GM23338 (cell line): ENCODE results near the gene NSD1. TPM values are rescaled to one million over a fixed set of nuclear protein-coding genes. Genes with fewer than 3 reads are reported as not detected.
A peak's percentile ranks its signal among the peaks of the same experiment; 100 is the strongest.

Experiments used
- ATAC-seq: fragments of 200-7000 bp; cut with Tn5 transposase; 3 replicates; pipeline ENCODE4 v1.9.1; 2020
- DNase-seq: peaks from one replicate; pipeline ENCODE4 v3.0.0-alpha.2; 2015; ENCODE audit warnings: low spot score
- H2AFZ ChIP-seq: fragments of 200-600 bp; sonication (generic); 2 replicates; pipeline ENCODE4 v1.8.0; 2016; ENCODE audit warnings: antibody characterized with exemption, mild to moderate bottlenecking, moderate library complexity
- H3F3A ChIP-seq: fragments of 200-600 bp; sonication (generic); replicated peaks from 2 replicates; pipeline ENCODE4 v1.8.0; 2017; ENCODE audit warnings: antibody characterized with exemption, mixed run types, low read depth
- H3K27ac ChIP-seq: fragments of 200-600 bp; sonication (generic); 2 replicates; pipeline ENCODE4 v1.6.1; 2016; ENCODE audit warnings: low read depth
- H3K27me3 ChIP-seq: fragments of 200-600 bp; sonication (generic); 2 replicates; pipeline ENCODE4 v1.8.0; 2016; ENCODE audit warnings: mild to moderate bottlenecking, mixed run types, moderate library complexity; ENCODE audit not compliant: insufficient read depth
- H3K36me3 ChIP-seq: fragments of 200-600 bp; sonication (generic); 2 replicates; pipeline ENCODE4 v1.8.0; 2016; ENCODE audit warnings: mild to moderate bottlenecking; ENCODE audit not compliant: insufficient read depth
- H3K4me1 ChIP-seq: fragments of 200-600 bp; sonication (generic); 2 replicates; pipeline ENCODE4 v1.8.0; 2016; ENCODE audit warnings: mild to moderate bottlenecking, moderate library complexity; ENCODE audit not compliant: insufficient read depth
- H3K4me2 ChIP-seq: fragments of 200-600 bp; sonication (generic); 2 replicates; pipeline ENCODE4 v1.7.1; 2017; ENCODE audit warnings: mixed run types
- H3K4me3 ChIP-seq: fragments of 200-600 bp; sonication (generic); 2 replicates; pipeline ENCODE4 v1.6.1; 2016; ENCODE audit warnings: mixed run types
- H3K79me2 ChIP-seq: fragments of 200-600 bp; sonication (generic); replicated peaks from 2 replicates; pipeline ENCODE4 v1.8.0; 2017; ENCODE audit warnings: mild to moderate bottlenecking; ENCODE audit not compliant: insufficient read depth
- H3K9me2 ChIP-seq: fragments of 200-600 bp; sonication (generic); 2 replicates; pipeline ENCODE4 v1.8.0; 2017; ENCODE audit not compliant: insufficient read depth
- H4K20me1 ChIP-seq: fragments of 200-600 bp; sonication (generic); replicated peaks from 2 replicates; pipeline ENCODE4 v1.8.0; 2017; ENCODE audit warnings: mild to moderate bottlenecking; ENCODE audit not compliant: insufficient read depth
- H3K27ac Mint-ChIP-seq: 2 replicates; pipeline ENCODE4 v1.8.0; 2020; ENCODE audit warnings: inconsistent platforms, mild to moderate bottlenecking, moderate library complexity, mixed read lengths
- H3K27me3 Mint-ChIP-seq: 3 replicates; pipeline ENCODE4 v1.8.0; 2022; ENCODE audit warnings: low read depth, mild to moderate bottlenecking, moderate library complexity, mixed read lengths, inconsistent platforms; ENCODE audit not compliant: insufficient read depth, poor library complexity
- H3K36me3 Mint-ChIP-seq: 3 replicates; pipeline ENCODE4 v1.8.0; 2021; ENCODE audit warnings: low read depth, mild to moderate bottlenecking, inconsistent platforms, moderate library complexity, mixed read lengths
- H3K4me1 Mint-ChIP-seq: 3 replicates; pipeline ENCODE4 v1.8.0; 2020; ENCODE audit warnings: mild to moderate bottlenecking, inconsistent platforms, mixed read lengths
- H3K4me3 Mint-ChIP-seq: 3 replicates; pipeline ENCODE4 v1.8.0; 2021; ENCODE audit warnings: moderate library complexity, mild to moderate bottlenecking, inconsistent platforms, mixed read lengths
- H3K9me3 Mint-ChIP-seq: 3 replicates; pipeline ENCODE4 v1.8.0; 2020; ENCODE audit warnings: moderate library complexity, mild to moderate bottlenecking, inconsistent platforms, mixed read lengths
- CREB1 ChIP-seq: fragments of 250-450 bp; sonication (Bioruptor Pico); IDR thresholded peaks from 2 replicates; pipeline ENCODE4 v1.5.0; 2020; ENCODE audit warnings: low read depth, mild to moderate bottlenecking, moderate library complexity
- EZH2 ChIP-seq: fragments of 200-600 bp; sonication (generic); IDR thresholded peaks from one replicate; pipeline ENCODE4 v1.8.0; 2017; ENCODE audit warnings: antibody characterized with exemption, mild to moderate bottlenecking, low read depth; ENCODE audit not compliant: unreplicated experiment
- EZH2phosphoT487 ChIP-seq: fragments of 200-600 bp; sonication (generic); IDR thresholded peaks from one replicate; pipeline ENCODE4 v1.8.1; 2018; ENCODE audit warnings: antibody characterized with exemption; ENCODE audit not compliant: unreplicated experiment
- JUNB ChIP-seq: IDR thresholded peaks from one replicate; pipeline ENCODE4 v1.6.1; 2016; ENCODE audit warnings: antibody characterized with exemption; ENCODE audit not compliant: unreplicated experiment
- NANOG ChIP-seq: IDR thresholded peaks from 2 replicates; pipeline ENCODE4 v1.6.1; 2016; ENCODE audit warnings: antibody characterized with exemption, borderline replicate concordance
- POLR2AphosphoS5 ChIP-seq: IDR thresholded peaks from 2 replicates; pipeline ENCODE4 v1.6.1; 2016; ENCODE audit warnings: antibody characterized with exemption, low read depth
- STAT1 ChIP-seq: IDR thresholded peaks from one replicate; pipeline ENCODE4 v1.6.1; 2016; ENCODE audit warnings: antibody characterized with exemption; ENCODE audit not compliant: unreplicated experiment
- ZNF114 ChIP-seq: fragments of 250-450 bp; sonication (Bioruptor Pico); IDR thresholded peaks from 2 replicates; pipeline ENCODE4 v1.5.0; 2020; ENCODE audit warnings: mild to moderate bottlenecking, moderate library complexity
- ZNF331 ChIP-seq: fragments of 250-450 bp; sonication (Bioruptor Pico); IDR thresholded peaks from 2 replicates; pipeline ENCODE4 v1.5.0; 2020; ENCODE audit warnings: low read depth, mild to moderate bottlenecking, moderate library complexity
- polyA plus RNA-seq: library from polyadenylated mRNA; unstranded; fragments of >200 nt; fragmentation: Nextera tagmentation; extraction: Ambion mirVana; gene quantifications from 2 replicates; pipeline ENCODE4 v1.2.1, GENCODE V29; 2016
- total RNA-seq: library from RNA; depleted of rRNA; stranded (reverse); fragments of >200 nt; shearing (Covaris generic); gene quantifications from 2 replicates; pipeline ENCODE4 v1.2.3, GENCODE V29; 2014
- TF ChIP-seq, protein P1 (sequence below), 2 experiments: fragments of 200-600 bp in 1 of 2; sonication (generic) in 1 of 2; conservative IDR thresholded peaks; 2 replicates each; pipeline versions ENCODE4 v1.5.1 to v1.6.1; 2016 to 2017; ENCODE audit warnings: antibody characterized with exemption in 2 of 2, low read depth in 2 of 2, mild to moderate bottlenecking in 2 of 2, moderate library complexity in 1 of 2
- TF ChIP-seq, protein P2 (sequence below): IDR thresholded peaks from 2 replicates; pipeline ENCODE4 v1.6.1; 2016; ENCODE audit warnings: antibody characterized with exemption
- TF ChIP-seq, protein P3 (sequence below): IDR thresholded peaks from one replicate; pipeline ENCODE4 v1.6.1; 2018; ENCODE audit warnings: antibody characterized with exemption; ENCODE audit not compliant: unreplicated experiment
- TF ChIP-seq, protein P4 (sequence below): fragments of 250-450 bp; sonication (Bioruptor Pico); IDR thresholded peaks from 2 replicates; pipeline ENCODE4 v1.5.0; 2020; ENCODE audit warnings: mild to moderate bottlenecking, moderate library complexity

Gene NSD1
- total and polyA plus RNA-seq, 2 experiments from 2014 or later: 96.4 to 106 TPM

DNA sequence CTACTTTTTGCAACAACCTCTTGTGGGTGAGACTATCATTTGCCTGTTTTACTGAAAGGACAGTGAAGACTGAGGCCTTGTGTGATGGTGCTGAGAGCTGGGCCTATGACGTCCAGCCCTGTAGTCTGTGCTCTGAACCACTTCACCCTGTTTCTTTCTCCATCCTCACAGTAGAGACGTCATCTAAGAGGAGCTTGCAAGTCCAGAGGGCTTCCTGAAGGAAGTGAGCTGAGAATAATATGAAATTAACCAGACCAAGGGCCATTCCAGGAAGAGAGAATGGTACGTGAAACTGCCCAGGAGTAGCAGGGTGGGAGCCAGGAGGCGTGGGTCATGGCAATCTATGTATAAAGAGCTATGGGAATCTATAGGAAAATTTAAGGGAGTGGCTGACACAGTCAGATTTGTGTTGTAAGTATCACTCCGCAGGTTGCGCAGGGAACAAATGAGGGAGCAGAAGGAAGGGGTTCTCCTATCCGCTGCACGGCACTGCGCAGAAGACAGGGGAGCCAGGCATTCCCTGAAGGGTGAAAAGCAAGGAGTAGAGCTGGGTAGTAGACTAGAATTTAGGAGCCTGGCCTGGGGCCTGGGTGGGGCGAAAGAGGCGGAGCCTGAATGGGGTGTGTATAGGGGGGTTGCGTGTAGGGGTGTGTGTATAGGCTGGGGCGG is 47.5 kb upstream of the NSD1 start:
- Histone ChIP-seq H4K20me1 (peaks cover 3% of the 10 kb centered on the region; the same call in 1 of the 2 replicates), H3F3A (peaks cover 17% of the 10 kb centered on the region), H3K4me3 (no peak overlapping the region; the same call in 1 of the 2 replicates), H3K79me2 (peaks cover 22% of the 10 kb centered on the region), H3K4me2 (peak overlapping the region; percentile 70), H3K36me3 (no peaks in the 10 kb centered on the region; the same call in 1 of the 2 replicates), H3K27me3 (no peaks in the 10 kb centered on the region), H3K4me1 (peaks cover 24% of the 10 kb centered on the region), H3K27ac (peak overlapping the region; percentile 81), H2AFZ (peak overlapping the region; percentile 78), H3K9me2 (no peaks in the 10 kb centered on the region)
- Mint-ChIP-seq H3K27me3 (peaks cover 9% of the 10 kb centered on the region), H3K27ac (peak overlapping the region; percentile 3; the same call in 1 of the 2 replicates), H3K9me3 (no peaks in the 10 kb centered on the region), H3K4me1 (peaks cover 31% of the 10 kb centered on the region), H3K36me3 (peaks cover 11% of the 10 kb centered on the region; the same call in 2 of the 3 replicates), H3K4me3 (peak overlapping the region; percentile 51)
- ATAC-seq (peak; percentile 76), DNase-seq (no peak)
- TF ChIP-seq EZH2phosphoT487: no peak
- TF ChIP-seq, protein P1, sequence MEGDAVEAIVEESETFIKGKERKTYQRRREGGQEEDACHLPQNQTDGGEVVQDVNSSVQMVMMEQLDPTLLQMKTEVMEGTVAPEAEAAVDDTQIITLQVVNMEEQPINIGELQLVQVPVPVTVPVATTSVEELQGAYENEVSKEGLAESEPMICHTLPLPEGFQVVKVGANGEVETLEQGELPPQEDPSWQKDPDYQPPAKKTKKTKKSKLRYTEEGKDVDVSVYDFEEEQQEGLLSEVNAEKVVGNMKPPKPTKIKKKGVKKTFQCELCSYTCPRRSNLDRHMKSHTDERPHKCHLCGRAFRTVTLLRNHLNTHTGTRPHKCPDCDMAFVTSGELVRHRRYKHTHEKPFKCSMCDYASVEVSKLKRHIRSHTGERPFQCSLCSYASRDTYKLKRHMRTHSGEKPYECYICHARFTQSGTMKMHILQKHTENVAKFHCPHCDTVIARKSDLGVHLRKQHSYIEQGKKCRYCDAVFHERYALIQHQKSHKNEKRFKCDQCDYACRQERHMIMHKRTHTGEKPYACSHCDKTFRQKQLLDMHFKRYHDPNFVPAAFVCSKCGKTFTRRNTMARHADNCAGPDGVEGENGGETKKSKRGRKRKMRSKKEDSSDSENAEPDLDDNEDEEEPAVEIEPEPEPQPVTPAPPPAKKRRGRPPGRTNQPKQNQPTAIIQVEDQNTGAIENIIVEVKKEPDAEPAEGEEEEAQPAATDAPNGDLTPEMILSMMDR (conservative IDR thresholded peaks at IDR 0.05; ENCODE audit: low read depth in 2 of 2): no peak
- TF ChIP-seq ZNF114: no peak
- TF ChIP-seq, protein P2, sequence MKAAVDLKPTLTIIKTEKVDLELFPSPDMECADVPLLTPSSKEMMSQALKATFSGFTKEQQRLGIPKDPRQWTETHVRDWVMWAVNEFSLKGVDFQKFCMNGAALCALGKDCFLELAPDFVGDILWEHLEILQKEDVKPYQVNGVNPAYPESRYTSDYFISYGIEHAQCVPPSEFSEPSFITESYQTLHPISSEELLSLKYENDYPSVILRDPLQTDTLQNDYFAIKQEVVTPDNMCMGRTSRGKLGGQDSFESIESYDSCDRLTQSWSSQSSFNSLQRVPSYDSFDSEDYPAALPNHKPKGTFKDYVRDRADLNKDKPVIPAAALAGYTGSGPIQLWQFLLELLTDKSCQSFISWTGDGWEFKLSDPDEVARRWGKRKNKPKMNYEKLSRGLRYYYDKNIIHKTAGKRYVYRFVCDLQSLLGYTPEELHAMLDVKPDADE: no peak
- TF ChIP-seq, protein P3, sequence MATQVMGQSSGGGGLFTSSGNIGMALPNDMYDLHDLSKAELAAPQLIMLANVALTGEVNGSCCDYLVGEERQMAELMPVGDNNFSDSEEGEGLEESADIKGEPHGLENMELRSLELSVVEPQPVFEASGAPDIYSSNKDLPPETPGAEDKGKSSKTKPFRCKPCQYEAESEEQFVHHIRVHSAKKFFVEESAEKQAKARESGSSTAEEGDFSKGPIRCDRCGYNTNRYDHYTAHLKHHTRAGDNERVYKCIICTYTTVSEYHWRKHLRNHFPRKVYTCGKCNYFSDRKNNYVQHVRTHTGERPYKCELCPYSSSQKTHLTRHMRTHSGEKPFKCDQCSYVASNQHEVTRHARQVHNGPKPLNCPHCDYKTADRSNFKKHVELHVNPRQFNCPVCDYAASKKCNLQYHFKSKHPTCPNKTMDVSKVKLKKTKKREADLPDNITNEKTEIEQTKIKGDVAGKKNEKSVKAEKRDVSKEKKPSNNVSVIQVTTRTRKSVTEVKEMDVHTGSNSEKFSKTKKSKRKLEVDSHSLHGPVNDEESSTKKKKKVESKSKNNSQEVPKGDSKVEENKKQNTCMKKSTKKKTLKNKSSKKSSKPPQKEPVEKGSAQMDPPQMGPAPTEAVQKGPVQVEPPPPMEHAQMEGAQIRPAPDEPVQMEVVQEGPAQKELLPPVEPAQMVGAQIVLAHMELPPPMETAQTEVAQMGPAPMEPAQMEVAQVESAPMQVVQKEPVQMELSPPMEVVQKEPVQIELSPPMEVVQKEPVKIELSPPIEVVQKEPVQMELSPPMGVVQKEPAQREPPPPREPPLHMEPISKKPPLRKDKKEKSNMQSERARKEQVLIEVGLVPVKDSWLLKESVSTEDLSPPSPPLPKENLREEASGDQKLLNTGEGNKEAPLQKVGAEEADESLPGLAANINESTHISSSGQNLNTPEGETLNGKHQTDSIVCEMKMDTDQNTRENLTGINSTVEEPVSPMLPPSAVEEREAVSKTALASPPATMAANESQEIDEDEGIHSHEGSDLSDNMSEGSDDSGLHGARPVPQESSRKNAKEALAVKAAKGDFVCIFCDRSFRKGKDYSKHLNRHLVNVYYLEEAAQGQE: no peak
- TF ChIP-seq, protein P4, sequence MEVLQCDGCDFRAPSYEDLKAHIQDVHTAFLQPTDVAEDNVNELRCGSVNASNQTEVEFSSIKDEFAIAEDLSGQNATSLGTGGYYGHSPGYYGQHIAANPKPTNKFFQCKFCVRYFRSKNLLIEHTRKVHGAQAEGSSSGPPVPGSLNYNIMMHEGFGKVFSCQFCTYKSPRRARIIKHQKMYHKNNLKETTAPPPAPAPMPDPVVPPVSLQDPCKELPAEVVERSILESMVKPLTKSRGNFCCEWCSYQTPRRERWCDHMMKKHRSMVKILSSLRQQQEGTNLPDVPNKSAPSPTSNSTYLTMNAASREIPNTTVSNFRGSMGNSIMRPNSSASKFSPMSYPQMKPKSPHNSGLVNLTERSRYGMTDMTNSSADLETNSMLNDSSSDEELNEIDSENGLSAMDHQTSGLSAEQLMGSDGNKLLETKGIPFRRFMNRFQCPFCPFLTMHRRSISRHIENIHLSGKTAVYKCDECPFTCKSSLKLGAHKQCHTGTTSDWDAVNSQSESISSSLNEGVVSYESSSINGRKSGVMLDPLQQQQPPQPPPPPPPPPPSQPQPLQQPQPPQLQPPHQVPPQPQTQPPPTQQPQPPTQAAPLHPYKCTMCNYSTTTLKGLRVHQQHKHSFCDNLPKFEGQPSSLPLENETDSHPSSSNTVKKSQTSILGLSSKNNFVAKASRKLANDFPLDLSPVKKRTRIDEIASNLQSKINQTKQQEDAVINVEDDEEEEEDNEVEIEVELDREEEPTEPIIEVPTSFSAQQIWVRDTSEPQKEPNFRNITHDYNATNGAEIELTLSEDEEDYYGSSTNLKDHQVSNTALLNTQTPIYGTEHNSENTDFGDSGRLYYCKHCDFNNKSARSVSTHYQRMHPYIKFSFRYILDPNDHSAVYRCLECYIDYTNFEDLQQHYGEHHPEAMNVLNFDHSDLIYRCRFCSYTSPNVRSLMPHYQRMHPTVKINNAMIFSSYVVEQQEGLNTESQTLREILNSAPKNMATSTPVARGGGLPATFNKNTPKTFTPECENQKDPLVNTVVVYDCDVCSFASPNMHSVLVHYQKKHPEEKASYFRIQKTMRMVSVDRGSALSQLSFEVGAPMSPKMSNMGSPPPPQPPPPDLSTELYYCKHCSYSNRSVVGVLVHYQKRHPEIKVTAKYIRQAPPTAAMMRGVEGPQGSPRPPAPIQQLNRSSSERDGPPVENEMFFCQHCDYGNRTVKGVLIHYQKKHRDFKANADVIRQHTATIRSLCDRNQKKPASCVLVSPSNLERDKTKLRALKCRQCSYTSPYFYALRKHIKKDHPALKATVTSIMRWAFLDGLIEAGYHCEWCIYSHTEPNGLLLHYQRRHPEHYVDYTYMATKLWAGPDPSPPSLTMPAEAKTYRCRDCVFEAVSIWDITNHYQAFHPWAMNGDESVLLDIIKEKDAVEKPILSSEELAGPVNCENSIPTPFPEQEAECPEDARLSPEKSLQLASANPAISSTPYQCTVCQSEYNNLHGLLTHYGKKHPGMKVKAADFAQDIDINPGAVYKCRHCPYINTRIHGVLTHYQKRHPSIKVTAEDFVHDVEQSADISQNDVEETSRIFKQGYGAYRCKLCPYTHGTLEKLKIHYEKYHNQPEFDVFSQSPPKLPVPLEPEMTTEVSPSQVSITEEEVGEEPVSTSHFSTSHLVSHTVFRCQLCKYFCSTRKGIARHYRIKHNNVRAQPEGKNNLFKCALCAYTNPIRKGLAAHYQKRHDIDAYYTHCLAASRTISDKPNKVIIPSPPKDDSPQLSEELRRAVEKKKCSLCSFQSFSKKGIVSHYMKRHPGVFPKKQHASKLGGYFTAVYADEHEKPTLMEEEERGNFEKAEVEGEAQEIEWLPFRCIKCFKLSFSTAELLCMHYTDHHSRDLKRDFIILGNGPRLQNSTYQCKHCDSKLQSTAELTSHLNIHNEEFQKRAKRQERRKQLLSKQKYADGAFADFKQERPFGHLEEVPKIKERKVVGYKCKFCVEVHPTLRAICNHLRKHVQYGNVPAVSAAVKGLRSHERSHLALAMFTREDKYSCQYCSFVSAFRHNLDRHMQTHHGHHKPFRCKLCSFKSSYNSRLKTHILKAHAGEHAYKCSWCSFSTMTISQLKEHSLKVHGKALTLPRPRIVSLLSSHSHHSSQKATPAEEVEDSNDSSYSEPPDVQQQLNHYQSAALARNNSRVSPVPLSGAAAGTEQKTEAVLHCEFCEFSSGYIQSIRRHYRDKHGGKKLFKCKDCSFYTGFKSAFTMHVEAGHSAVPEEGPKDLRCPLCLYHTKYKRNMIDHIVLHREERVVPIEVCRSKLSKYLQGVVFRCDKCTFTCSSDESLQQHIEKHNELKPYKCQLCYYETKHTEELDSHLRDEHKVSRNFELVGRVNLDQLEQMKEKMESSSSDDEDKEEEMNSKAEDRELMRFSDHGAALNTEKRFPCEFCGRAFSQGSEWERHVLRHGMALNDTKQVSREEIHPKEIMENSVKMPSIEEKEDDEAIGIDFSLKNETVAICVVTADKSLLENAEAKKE (CRISPR knock-in tag): no peak
- no peak for TF ChIP-seq EZH2
- TF ChIP-seq NANOG: no peak
- no peak for TF ChIP-seq JUNB
- no peak for TF ChIP-seq CREB1 (CRISPR knock-in tag)
- TF ChIP-seq STAT1: no peak
- TF ChIP-seq POLR2AphosphoS5: no peak
- TF ChIP-seq ZNF331 (CRISPR knock-in tag): no peak
